HG03342 (cell line): ENCODE data around the gene NPTX1.
A peak's percentile ranks its signal among the peaks of the same experiment; 100 is the strongest.

Experiments used
- ATAC-seq: cut with Tn5 transposase; IDR thresholded peaks from one replicate; pipeline ENCODE4 v1.9.1; 2021; ENCODE audit warnings: mild to moderate bottlenecking, moderate library complexity; ENCODE audit not compliant: unreplicated experiment

NPTX1 gene

GRCh38 chr17:80460429-80460834 lies 16.0 kb downstream of the NPTX1 start:
- ATAC-seq, result no peak

- ATAC-seq, result no peak
Measured at GRCh38 chr17:80459234-80459633, 17.2 kb downstream of the NPTX1 start.

GRCh38 chr17:80458016-80458415 lies 18.4 kb downstream of the NPTX1 start:
- ATAC-seq, result no peak

- ATAC-seq, result no peak
Measured at GRCh38 chr17:80457236-80457856, 19.1 kb downstream of the NPTX1 start.

- ATAC-seq, result no peak
Measured at GRCh38 chr17:80456465-80457235, 19.8 kb downstream of the NPTX1 start.

GRCh38 chr17:80455784-80456183 lies 20.6 kb downstream of the NPTX1 start:
- ATAC-seq, result no peak

GRCh38 chr17:80455336-80455710 lies 21.1 kb downstream of the NPTX1 start:
- no peak for ATAC-seq

- ATAC-seq, result peak; percentile 86
Measured at GRCh38 chr17:80454557-80455335, 21.7 kb downstream of the NPTX1 start.

- ATAC-seq, result no peak
Measured at GRCh38 chr17:80453998-80454556, 22.3 kb downstream of the NPTX1 start.

- no peak for ATAC-seq
Measured at GRCh38 chr17:80453126-80453997, 23.0 kb downstream of the NPTX1 start.

- ATAC-seq, result no peak
Measured at GRCh38 chr17:80452173-80452915, 24.1 kb downstream of the NPTX1 start.

- no peak for ATAC-seq
Measured at GRCh38 chr17:80451104-80451775, 25.2 kb downstream of the NPTX1 start.

- ATAC-seq, result no peak
Measured at GRCh38 chr17:80449930-80450576, 26.4 kb downstream of the NPTX1 start.

- ATAC-seq, result no peak
Measured at GRCh38 chr17:80449194-80449929, 27.0 kb downstream of the NPTX1 start.

GRCh38 chr17:80447790-80448189 lies 28.6 kb downstream of the NPTX1 start:
- no peak for ATAC-seq

- ATAC-seq, result no peak
Measured at GRCh38 chr17:80446645-80447405, 29.6 kb downstream of the NPTX1 start.

- ATAC-seq, result no peak
Measured at GRCh38 chr17:80445726-80446110, 30.7 kb downstream of the NPTX1 start.
